K562 (cell line): Measurements from ENCODE around the gene PPIH. TPM values are rescaled to one million over a fixed set of nuclear protein-coding genes. Genes with fewer than 3 reads are reported as not detected.
A peak's percentile ranks its signal among the peaks of the same experiment; 100 is the strongest.

Experiments used
- ARID1B ChIP-seq: fragments of 450-650 bp; IDR thresholded peaks from 2 replicates; pipeline ENCODE4 v1.6.1; 2016; ENCODE audit warnings: antibody characterized with exemption, mild to moderate bottlenecking, inconsistent platforms
- ATF1 ChIP-seq, 2 experiments: fragments of 450-650 bp in 1 of 2; IDR thresholded peaks; 2 replicates each; pipeline ENCODE4 v1.6.1; 2016; ENCODE audit warnings: missing compliant biosample characterization in 1 of 2, missing genetic modification characterization in 1 of 2
- CBFA2T2 ChIP-seq: fragments of 450-650 bp; conservative IDR thresholded peaks from 2 replicates; pipeline ENCODE4 v1.6.1; 2017; ENCODE audit warnings: mild to moderate bottlenecking
- CTCF ChIP-seq, 3 experiments: IDR thresholded peaks in 2 of 3; conservative IDR thresholded peaks in 1 of 3; 2 replicates each; pipeline ENCODE4 v1.5.1; 2011 to 2012; ENCODE audit warnings: low read length in 3 of 3, mild to moderate bottlenecking in 3 of 3, control low read depth in 2 of 3, improper control_type of control experiment in 1 of 3, inconsistent platforms in 1 of 3, low read depth in 1 of 3, mixed read lengths in 1 of 3, moderate library complexity in 1 of 3; ENCODE audit not compliant: insufficient read depth in 2 of 3
- FOXA1 ChIP-seq: fragments of 450-650 bp; IDR thresholded peaks from 2 replicates; pipeline ENCODE4 v1.6.1; 2016; ENCODE audit warnings: mild to moderate bottlenecking, borderline replicate concordance
- FOXK2 ChIP-seq, 2 experiments: fragments of 450-650 bp; IDR thresholded peaks in 1 of 2; conservative IDR thresholded peaks in 1 of 2; 2 replicates each; pipeline ENCODE4 v1.6.1; 2016; ENCODE audit warnings: low read depth in 2 of 2, mild to moderate bottlenecking in 1 of 2
- GATA2 ChIP-seq: sonication (generic); formaldehyde crosslinking; IDR thresholded peaks from 2 replicates; pipeline ENCODE4 v1.4.0; 2020; ENCODE audit warnings: mild to moderate bottlenecking, missing genetic modification reagents
- GTF2E2 ChIP-seq: fragments of 200-800 bp; sonication (Bioruptor generic); IDR thresholded peaks from 2 replicates; pipeline ENCODE4 v1.6.1; 2016; ENCODE audit warnings: missing genetic modification characterization, missing compliant biosample characterization
- HMBOX1 ChIP-seq: sonication (generic); IDR thresholded peaks from 2 replicates; pipeline ENCODE4 v1.6.1; 2016
- HMGXB4 ChIP-seq: sonication (generic); formaldehyde crosslinking; IDR thresholded peaks from 2 replicates; pipeline ENCODE4 v1.8.1; 2023; ENCODE audit warnings: mild to moderate bottlenecking, missing genetic modification reagents
- MIER1 ChIP-seq: fragments of 450-650 bp; IDR thresholded peaks from 2 replicates; pipeline ENCODE4 v1.6.1; 2016; ENCODE audit warnings: antibody characterized with exemption, mild to moderate bottlenecking, low read depth
- NFIC ChIP-seq: fragments of 450-650 bp; IDR thresholded peaks from 2 replicates; pipeline ENCODE4 v1.6.1; 2017; ENCODE audit warnings: mild to moderate bottlenecking, inconsistent platforms
- PHF21A ChIP-seq: fragments of 450-650 bp; IDR thresholded peaks from 2 replicates; pipeline ENCODE4 v1.6.1; 2017; ENCODE audit warnings: low read depth, borderline replicate concordance
- SMARCB1 ChIP-seq: IDR thresholded peaks from 2 replicates; pipeline ENCODE4 v1.6.1; 2011; ENCODE audit warnings: improper control_type of control experiment, low read depth; ENCODE audit not compliant: insufficient read length
- SOX6 ChIP-seq: fragments of 450-650 bp; IDR thresholded peaks from 2 replicates; pipeline ENCODE4 v1.6.1; 2014; ENCODE audit warnings: mild to moderate bottlenecking
- TCF3 ChIP-seq: sonication (generic); formaldehyde crosslinking; IDR thresholded peaks from 2 replicates; pipeline ENCODE4 v1.4.0; 2020; ENCODE audit warnings: mild to moderate bottlenecking, missing genetic modification reagents
- ZBTB49 ChIP-seq: sonication (generic); formaldehyde crosslinking; IDR thresholded peaks from 2 replicates; pipeline ENCODE4 v1.8.0; 2022; ENCODE audit warnings: missing genetic modification reagents, mild to moderate bottlenecking, borderline replicate concordance
- ZBTB5 ChIP-seq: fragments of 450-650 bp; IDR thresholded peaks from 2 replicates; pipeline ENCODE4 v1.6.1; 2017; ENCODE audit warnings: antibody characterized with exemption
- ZC3H4 ChIP-seq: sonication (generic); formaldehyde crosslinking; IDR thresholded peaks from 2 replicates; pipeline ENCODE4 v1.9.0; 2021; ENCODE audit warnings: missing genetic modification reagents, borderline replicate concordance
- ZNF217 ChIP-seq: sonication (generic); formaldehyde crosslinking; IDR thresholded peaks from 2 replicates; pipeline ENCODE4 v1.8.0; 2022; ENCODE audit warnings: mild to moderate bottlenecking, missing genetic modification reagents
- ZNF507 ChIP-seq: conservative IDR thresholded peaks from 2 replicates; pipeline ENCODE4 v1.6.1; 2017; ENCODE audit warnings: missing genetic modification characterization, missing compliant biosample characterization
- ZNF830 ChIP-seq: fragments of 250-450 bp; sonication (Bioruptor Pico); IDR thresholded peaks from 2 replicates; pipeline ENCODE4 v1.5.0; 2021; ENCODE audit warnings: mild to moderate bottlenecking
- polyA plus RNA-seq, 8 experiments: library from polyadenylated mRNA; depleted of rRNA in 4 of 8; stranded (reverse) in 5 of 8; unstranded in 3 of 8; fragments of >200 nt; fragmentation: Nextera tagmentation in 2 of 8; fragmentation: Illumina TruSeq in 1 of 8; extraction: Ambion mirVana in 2 of 8; extraction: Trizol in 1 of 8; gene quantifications; 2 replicates each; pipeline versions ENCODE4 v1.2.1 to v1.2.3, GENCODE V29; 2011 to 2014; ENCODE audit warnings: inconsistent platforms in 1 of 8, missing spikeins in 1 of 8
- total RNA-seq, 7 experiments: library from RNA; depleted of rRNA in 6 of 7; stranded (reverse); fragments of >200 nt in 6 of 7; fragmentation: Illumina TruSeq in 2 of 7; extraction: Trizol in 2 of 7; gene quantifications; 2 replicates each; pipeline versions ENCODE4 v1.2.1 to v1.2.3, GENCODE V29; 2011 to 2021; ENCODE audit warnings: low replicate concordance in 1 of 7

The PPIH gene
- total and polyA plus RNA-seq, 9 of the 15 experiments (the other 6 are each of a cell fraction or from before 2014, with no cell fraction given): 197 to 470 (median 277) TPM

- peak; percentile 55 to 59; a peak in 1 of 4 replicates for TF ChIP-seq FOXK2 (conservative IDR thresholded peaks at IDR 0.05 in 1 of 2, IDR thresholded peaks at IDR 0.05 in 1 of 2; ENCODE audit: low read depth in 2 of 2)
- TF ChIP-seq PHF21A: no peak
- TF ChIP-seq SMARCB1: no peak
- peak; percentile 87 for TF ChIP-seq TCF3 (CRISPR knock-in tag)
- TF ChIP-seq SOX6: 0 out of 2 replicates have a peak, but pooled peaks have one; percentile 54
- no peak for TF ChIP-seq MIER1
- TF ChIP-seq CBFA2T2: peak; percentile 70
- no peak for TF ChIP-seq CTCF (IDR thresholded peaks at IDR 0.05 in 2 of 3, conservative IDR thresholded peaks at IDR 0.05 in 1 of 3; ENCODE audit: insufficient read depth in 2 of 3, low read depth in 1 of 3, low read length in 3 of 3)
- TF ChIP-seq ZBTB49: no peak
- no peak for TF ChIP-seq ZNF217 (CRISPR knock-in tag)
- peak; percentile 57 for TF ChIP-seq NFIC
- TF ChIP-seq GATA2 (CRISPR knock-in tag): no peak
- no peak for TF ChIP-seq ZNF830 (CRISPR knock-in tag)
- TF ChIP-seq ZBTB5: no peak
- peak; percentile 97 for TF ChIP-seq HMBOX1
- TF ChIP-seq ZNF507: no peak
- no peak for TF ChIP-seq ATF1 (CRISPR knock-in tag; IDR thresholded peaks at IDR 0.05)
- TF ChIP-seq ATF1 (tag; IDR thresholded peaks at IDR 0.05): no peak
- TF ChIP-seq ARID1B: peak; percentile 87
- TF ChIP-seq FOXA1: no peak
- no peak for TF ChIP-seq ZC3H4
- TF ChIP-seq HMGXB4 (CRISPR knock-in tag): no peak
- TF ChIP-seq GTF2E2 (tag): no peak
Observed at GRCh38 chr1:42686418-42686817, 28.2 kb downstream of the PPIH start (continued).
